Neuronal stem cell (in vitro differentiated cells): ENCODE measurements around the gene RAB40C.

Experiments used
- DNase-seq: peaks from one replicate; pipeline ENCODE4 v3.0.0-alpha.2; 2013; ENCODE audit warnings: low spot score
- H2AFZ ChIP-seq: one replicate; pipeline ENCODE4 v1.6.1; 2013; ENCODE audit warnings: mild to moderate bottlenecking, low read length, inconsistent platforms
- H2AK5ac ChIP-seq: 2 replicates; pipeline ENCODE4 v1.6.1; 2013; ENCODE audit warnings: low read depth, mild to moderate bottlenecking, inconsistent platforms, low read length, moderate library complexity, mixed read lengths
- H2BK120ac ChIP-seq: 2 replicates; pipeline ENCODE4 v1.6.1; 2013; ENCODE audit warnings: low read depth, mild to moderate bottlenecking, inconsistent platforms, low read length, moderate library complexity, mixed read lengths
- H2BK12ac ChIP-seq: one replicate; pipeline ENCODE4 v1.6.1; 2013; ENCODE audit warnings: low read length, inconsistent platforms
- H2BK15ac ChIP-seq: 2 replicates; pipeline ENCODE4 v1.6.1; 2013; ENCODE audit warnings: mild to moderate bottlenecking, low read length, inconsistent platforms, mixed read lengths
- H2BK5ac ChIP-seq: one replicate; pipeline ENCODE4 v1.6.1; 2013; ENCODE audit warnings: inconsistent platforms, mild to moderate bottlenecking, low read length, moderate library complexity
- H3K14ac ChIP-seq: one replicate; pipeline ENCODE4 v1.6.1; 2013; ENCODE audit warnings: low read length, inconsistent platforms
- H3K18ac ChIP-seq: 2 replicates; pipeline ENCODE4 v1.6.1; 2013; ENCODE audit warnings: low read length, inconsistent platforms
- H3K23ac ChIP-seq: 2 replicates; pipeline ENCODE4 v1.6.1; 2013; ENCODE audit warnings: low read depth, mild to moderate bottlenecking, mixed read lengths, low read length, inconsistent platforms; ENCODE audit not compliant: poor library complexity
- H3K27ac ChIP-seq: replicated peaks from 3 replicates; pipeline ENCODE4 v1.5.1; 2013; ENCODE audit warnings: low read length, inconsistent platforms
- H3K27me3 ChIP-seq, 3 experiments: 2 replicates each; pipeline ENCODE4 v1.6.1; 2013; ENCODE audit warnings: low read length in 3 of 3, mild to moderate bottlenecking in 2 of 3, inconsistent platforms in 1 of 3, low read depth in 1 of 3, mixed read lengths in 1 of 3, moderate library complexity in 1 of 3; ENCODE audit not compliant: control insufficient read depth in 3 of 3, insufficient read depth in 3 of 3
- H3K36me3 ChIP-seq, 2 donors: replicated peaks in 1 of 2; 2 replicates each; pipeline ENCODE4 v1.6.1; 2013; ENCODE audit warnings: low read length in 2 of 2; ENCODE audit not compliant: control insufficient read depth in 2 of 2, insufficient read depth in 2 of 2
- H3K4ac ChIP-seq: 2 replicates; pipeline ENCODE4 v1.6.1; 2013; ENCODE audit warnings: inconsistent platforms, mild to moderate bottlenecking, low read length, moderate library complexity
- H3K4me1 ChIP-seq, 2 donors: 1 replicate in 1 of 2; 2 replicates in 1 of 2; pipeline ENCODE4 v1.6.1; 2013; ENCODE audit warnings: low read length in 2 of 2, low read depth in 1 of 2; ENCODE audit not compliant: control insufficient read depth in 2 of 2, insufficient read depth in 1 of 2
- H3K4me2 ChIP-seq: one replicate; pipeline ENCODE4 v1.6.1; 2013; ENCODE audit warnings: mild to moderate bottlenecking, low read length, inconsistent platforms; ENCODE audit not compliant: insufficient read depth, poor library complexity, severe bottlenecking
- H3K4me3 ChIP-seq, 2 donors: 2 replicates each; pipeline ENCODE4 v1.5.1; 2013; ENCODE audit warnings: low read length in 2 of 2, mild to moderate bottlenecking in 2 of 2, inconsistent platforms in 1 of 2, moderate library complexity in 1 of 2
- H3K79me1 ChIP-seq: one replicate; pipeline ENCODE4 v1.6.1; 2013; ENCODE audit warnings: low read depth, mild to moderate bottlenecking, inconsistent platforms, low read length, moderate library complexity
- H3K9ac ChIP-seq: one replicate; pipeline ENCODE4 v1.6.1; 2013; ENCODE audit warnings: mild to moderate bottlenecking, low read depth, low read length, inconsistent platforms; ENCODE audit not compliant: poor library complexity
- H3K9me3 ChIP-seq, 2 donors: replicated peaks in 1 of 2; 2 replicates each; pipeline versions ENCODE3 to v1.6.1; 2013; ENCODE audit warnings: low read length in 2 of 2, mild to moderate bottlenecking in 2 of 2, inconsistent platforms in 1 of 2, low read depth in 1 of 2, mixed read lengths in 1 of 2, moderate library complexity in 1 of 2; ENCODE audit not compliant: control insufficient read depth in 2 of 2, insufficient read depth in 1 of 2
- H4K8ac ChIP-seq: one replicate; pipeline ENCODE4 v1.6.1; 2013; ENCODE audit warnings: low read depth, mild to moderate bottlenecking, inconsistent platforms, low read length, moderate library complexity
- H4K91ac ChIP-seq: one replicate; pipeline ENCODE4 v1.6.1; 2013; ENCODE audit warnings: low read length, low read depth, mild to moderate bottlenecking, inconsistent platforms; ENCODE audit not compliant: poor library complexity
- WGBS, 2 donors: extraction: QIAGEN DNeasy Blood & Tissue Kit; methylation state at CpG; one replicate each; pipeline ENCODE4 v1.1.7; 2013; ENCODE audit warnings: missing lambda C conversion rate in 2 of 2, mixed read lengths in 1 of 2; ENCODE audit not compliant: insufficient read length in 2 of 2, insufficient replicate concordance in 1 of 2; ENCODE audit errors: extremely low coverage in 2 of 2; 5-methylcytosine and 5-hydroxymethylcytosine counted together

RAB40C gene

GRCh38 chr16:638836-639235 is 49.0 kb downstream of the RAB40C start:
- Histone ChIP-seq H3K36me3 (peaks cover 5 to 15% of the 10 kb centered on the region in 2 donors), H2AFZ (no peak overlapping the region), H3K9me3 (no peaks in the 10 kb centered on the region), H3K14ac (no peak overlapping the region), H2BK120ac (peak overlapping the region; percentile 82), H4K91ac (no peak overlapping the region), H3K23ac (peak overlapping the region; percentile 18), H2BK15ac (peak overlapping the region; percentile 17), H3K18ac (peak overlapping the region; percentile 42), H3K4me2 (no peak overlapping the region), H2BK5ac (no peak overlapping the region), H2AK5ac (peak overlapping the region; percentile 79), H3K27me3 (peaks cover 0 to 20% (median 11%) of the 10 kb centered on the region in 3 experiments), H2BK12ac (no peak overlapping the region), H3K27ac (no peak overlapping the region), H3K4me3 (no peak overlapping the region), H3K9ac (no peak overlapping the region), H3K79me1 (peaks cover 13% of the 10 kb centered on the region), H4K8ac (no peak overlapping the region), H3K4me1 (peaks cover 18 to 27% of the 10 kb centered on the region in 2 donors), H3K4ac (no peak overlapping the region)
- DNase-seq: no peak
- WGBS, 2 donors: no CpG with 5 or more reads among the region's 9 CpGs

- Histone ChIP-seq H3K14ac (no peak overlapping the region), H3K27me3 (peaks cover 0 to 20% (median 11%) of the 10 kb centered on the region in 3 experiments), H2BK120ac (no peak overlapping the region), H4K91ac (no peak overlapping the region), H3K27ac (no peak overlapping the region), H2BK15ac (peak overlapping the region; percentile 21), H3K9ac (no peak overlapping the region), H2AK5ac (peak overlapping the region; percentile 94), H2AFZ (no peak overlapping the region), H3K18ac (peak overlapping the region; percentile 94), H3K23ac (no peak overlapping the region), H3K9me3 (no peaks in the 10 kb centered on the region), H3K4me3 (peak overlapping the region in 1 of 2 donors; percentile 53), H4K8ac (no peak overlapping the region), H3K36me3 (no peaks in the 10 kb centered on the region), H2BK12ac (no peak overlapping the region), H2BK5ac (no peak overlapping the region), H3K4me1 (peaks cover 15 to 23% of the 10 kb centered on the region in 2 donors), H3K79me1 (peaks cover 5% of the 10 kb centered on the region), H3K4me2 (no peak overlapping the region), H3K4ac (no peak overlapping the region)
- DNase-seq: no peak
- no CpG with 5 or more reads among the region's 5 CpGs for WGBS, 2 donors
Measured at GRCh38 chr16:640614-641013, 50.7 kb downstream of the RAB40C start.

- Histone ChIP-seq H3K36me3 (no peaks in the 10 kb centered on the region), H3K27ac (no peak within 1 kb of the TSS), H3K79me1 (peaks cover under 1% of the 10 kb centered on the region), H2AFZ (peak within 1 kb of the TSS; percentile 77), H4K8ac (peak within 1 kb of the TSS; percentile 65), H3K4me1 (peaks cover 15 to 22% of the 10 kb centered on the region in 2 donors), H2BK120ac (peak within 1 kb of the TSS; percentile 81), H3K9me3 (no peaks in the 10 kb centered on the region), H3K4me2 (peak within 1 kb of the TSS; percentile 96), H3K4ac (no peak within 1 kb of the TSS), H3K18ac (peak within 1 kb of the TSS; percentile 94), H3K9ac (peak within 1 kb of the TSS; percentile 86), H3K27me3 (peaks cover 0 to 20% (median 11%) of the 10 kb centered on the region in 3 experiments), H3K4me3 (peak within 1 kb of the TSS; percentile 53 to 84), H2BK15ac (peak within 1 kb of the TSS; percentile 49), H3K14ac (peak within 1 kb of the TSS; percentile 98), H3K23ac (peak within 1 kb of the TSS; percentile 98), H2BK12ac (peak within 1 kb of the TSS; percentile 73), H2AK5ac (peak within 1 kb of the TSS; percentile 94), H2BK5ac (no peak within 1 kb of the TSS), H4K91ac (no peak within 1 kb of the TSS)
- DNase-seq: peak; percentile 79
- WGBS, 2 donors: no CpG with 5 or more reads among the region's 81 CpGs
Measured at GRCh38 chr16:641326-642188, 51.7 kb downstream of the RAB40C start, which contains the start of gene MCRIP2. MCRIP2 (plus strand) TSS chr16:641828; CDS start chr16:641992, 164 bp downstream.
